ENCODE results near the gene KCNG4. TPM values are rescaled to one million over a fixed set of nuclear protein-coding genes. Genes with fewer than 3 reads are reported as not detected.

Gene KCNG4
- total RNA-seq, 1 donor: not detected

DNA sequence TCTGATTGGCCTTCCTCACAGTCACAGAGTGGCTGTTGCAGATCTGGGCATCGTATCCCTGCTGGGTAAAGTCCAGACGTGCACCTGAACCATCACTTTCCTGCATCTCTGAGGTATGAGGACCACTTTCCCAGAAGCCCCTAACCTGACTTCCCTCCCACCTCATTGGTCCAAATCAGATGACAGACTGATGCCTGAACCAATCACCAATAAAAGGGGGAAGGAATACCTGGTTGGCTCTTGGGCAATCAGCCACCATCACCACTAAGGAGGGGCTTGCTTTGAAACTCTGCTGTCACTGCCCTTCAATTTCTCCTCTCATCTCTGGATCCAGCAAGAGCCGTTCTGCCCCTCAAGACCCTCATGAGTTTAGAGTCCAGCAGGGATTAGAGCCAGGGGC is 41.3 kb upstream of the KCNG4 start:
- H3K4me3 ChIP-seq (ENCODE audit: low read depth, low read length): no peak overlapping the region
- DNase-seq (ENCODE audit: low read depth): peak; percentile 22
- TF ChIP-seq, protein P1, sequence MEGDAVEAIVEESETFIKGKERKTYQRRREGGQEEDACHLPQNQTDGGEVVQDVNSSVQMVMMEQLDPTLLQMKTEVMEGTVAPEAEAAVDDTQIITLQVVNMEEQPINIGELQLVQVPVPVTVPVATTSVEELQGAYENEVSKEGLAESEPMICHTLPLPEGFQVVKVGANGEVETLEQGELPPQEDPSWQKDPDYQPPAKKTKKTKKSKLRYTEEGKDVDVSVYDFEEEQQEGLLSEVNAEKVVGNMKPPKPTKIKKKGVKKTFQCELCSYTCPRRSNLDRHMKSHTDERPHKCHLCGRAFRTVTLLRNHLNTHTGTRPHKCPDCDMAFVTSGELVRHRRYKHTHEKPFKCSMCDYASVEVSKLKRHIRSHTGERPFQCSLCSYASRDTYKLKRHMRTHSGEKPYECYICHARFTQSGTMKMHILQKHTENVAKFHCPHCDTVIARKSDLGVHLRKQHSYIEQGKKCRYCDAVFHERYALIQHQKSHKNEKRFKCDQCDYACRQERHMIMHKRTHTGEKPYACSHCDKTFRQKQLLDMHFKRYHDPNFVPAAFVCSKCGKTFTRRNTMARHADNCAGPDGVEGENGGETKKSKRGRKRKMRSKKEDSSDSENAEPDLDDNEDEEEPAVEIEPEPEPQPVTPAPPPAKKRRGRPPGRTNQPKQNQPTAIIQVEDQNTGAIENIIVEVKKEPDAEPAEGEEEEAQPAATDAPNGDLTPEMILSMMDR (IDR thresholded peaks at IDR 0.05; ENCODE audit: insufficient read depth, low read length): no peak

DNA sequence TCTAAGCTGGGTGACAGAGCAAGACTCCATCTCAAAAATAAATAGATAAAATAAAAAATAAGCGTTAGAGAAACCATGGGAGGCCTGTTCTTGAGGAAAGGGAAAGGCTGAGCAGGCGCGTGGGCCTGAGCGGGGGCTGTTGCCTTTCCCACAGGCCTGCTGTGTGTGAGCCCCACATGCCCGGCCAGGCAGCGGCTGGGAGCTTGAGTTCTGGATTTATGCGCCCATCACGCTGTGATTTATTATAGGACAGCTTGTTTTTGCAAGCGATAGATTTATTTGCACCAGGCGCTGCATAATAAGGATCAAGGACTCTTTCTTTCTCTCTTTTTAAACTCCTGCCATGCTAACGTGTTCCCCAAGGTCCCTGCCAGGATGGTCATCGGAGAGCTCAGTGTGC is 40.1 kb upstream of the KCNG4 start:
- DNase-seq (ENCODE audit: low read depth): no peak
- TF ChIP-seq, protein P1 (IDR thresholded peaks at IDR 0.05; ENCODE audit: insufficient read depth, low read length): no peak
- H3K4me3 ChIP-seq (ENCODE audit: low read depth, low read length): no peak overlapping the region

DNA sequence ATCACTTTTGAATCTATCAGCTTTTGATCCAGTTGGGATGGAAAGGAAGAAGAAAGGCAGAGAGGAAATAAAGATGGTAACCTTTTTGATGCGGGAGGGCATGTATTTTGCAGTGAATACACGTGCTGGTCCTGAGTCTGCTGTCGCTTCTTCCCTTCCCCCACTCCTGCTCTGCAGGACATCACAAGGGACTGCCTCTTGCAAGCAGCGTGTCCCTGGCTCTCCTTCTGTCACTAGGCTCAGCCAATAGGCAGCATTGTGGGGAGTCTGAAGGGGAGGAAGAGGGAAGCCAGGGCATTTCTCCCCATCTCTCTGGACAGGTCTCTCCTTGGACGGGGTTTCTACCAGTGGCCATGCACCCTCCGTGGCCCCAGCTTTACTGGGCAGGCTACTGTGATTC is 39.2 kb upstream of the KCNG4 start:
- no peak overlapping the region for H3K4me3 ChIP-seq (ENCODE audit: low read depth, low read length)
- TF ChIP-seq, protein P1 (IDR thresholded peaks at IDR 0.05; ENCODE audit: insufficient read depth, low read length): no peak
- DNase-seq (ENCODE audit: low read depth): no peak

DNA sequence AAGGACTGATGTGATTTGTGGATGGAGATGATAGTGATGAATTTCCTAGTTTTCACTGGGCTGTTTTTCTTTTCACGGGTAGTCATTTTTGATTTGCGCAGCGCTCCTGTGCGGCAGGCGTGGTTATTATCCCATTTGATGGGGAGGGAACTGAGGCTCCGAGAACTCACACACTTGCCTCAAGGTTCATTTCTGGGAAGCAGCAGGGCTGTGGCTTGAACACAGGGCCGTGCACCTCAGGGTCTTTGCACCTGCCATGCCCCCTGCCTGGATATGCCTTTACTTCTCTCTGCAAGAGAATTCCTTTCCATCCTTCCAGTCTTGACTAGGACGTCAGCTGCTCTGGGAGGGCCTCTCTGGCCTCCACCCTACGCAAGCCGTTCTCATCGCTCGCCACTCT is 38.5 kb upstream of the KCNG4 start:
- DNase-seq (ENCODE audit: low read depth): no peak
- TF ChIP-seq, protein P1 (IDR thresholded peaks at IDR 0.05; ENCODE audit: insufficient read depth, low read length): no peak
- H3K4me3 ChIP-seq (ENCODE audit: low read depth, low read length): no peak overlapping the region

DNA sequence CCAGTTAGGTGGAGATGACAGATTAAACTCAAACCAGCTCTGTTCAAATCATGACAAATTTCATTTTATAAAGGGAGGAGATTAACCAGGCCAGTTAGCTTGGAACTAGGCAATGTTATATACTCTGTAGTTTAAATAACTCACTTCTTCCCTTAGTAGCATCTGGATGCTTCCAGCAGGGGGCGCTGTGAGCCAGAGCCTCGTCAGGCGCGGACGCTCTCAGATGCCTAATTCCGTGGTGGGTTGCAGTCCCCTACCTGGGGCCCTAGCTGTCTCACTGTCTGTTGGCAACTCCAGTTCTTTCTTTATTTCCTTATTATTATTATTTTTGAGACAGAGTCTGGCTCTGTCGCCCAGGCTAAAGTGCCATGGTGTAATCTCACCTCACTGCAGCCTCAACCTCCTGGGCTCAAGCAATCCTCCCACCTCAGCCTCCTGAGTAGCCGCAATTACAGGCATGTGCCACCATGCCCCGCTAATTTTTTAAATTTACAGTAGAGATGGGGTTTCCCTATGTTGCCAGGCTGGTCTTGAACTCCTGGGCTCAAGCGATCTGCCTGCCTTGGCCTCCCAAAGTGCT is 37.5 kb upstream of the KCNG4 start:
- TF ChIP-seq, protein P1 (IDR thresholded peaks at IDR 0.05; ENCODE audit: insufficient read depth, low read length): peak; percentile 84
- no peak overlapping the region for H3K4me3 ChIP-seq (ENCODE audit: low read depth, low read length)
- DNase-seq (ENCODE audit: low read depth): peak; percentile 56

DNA sequence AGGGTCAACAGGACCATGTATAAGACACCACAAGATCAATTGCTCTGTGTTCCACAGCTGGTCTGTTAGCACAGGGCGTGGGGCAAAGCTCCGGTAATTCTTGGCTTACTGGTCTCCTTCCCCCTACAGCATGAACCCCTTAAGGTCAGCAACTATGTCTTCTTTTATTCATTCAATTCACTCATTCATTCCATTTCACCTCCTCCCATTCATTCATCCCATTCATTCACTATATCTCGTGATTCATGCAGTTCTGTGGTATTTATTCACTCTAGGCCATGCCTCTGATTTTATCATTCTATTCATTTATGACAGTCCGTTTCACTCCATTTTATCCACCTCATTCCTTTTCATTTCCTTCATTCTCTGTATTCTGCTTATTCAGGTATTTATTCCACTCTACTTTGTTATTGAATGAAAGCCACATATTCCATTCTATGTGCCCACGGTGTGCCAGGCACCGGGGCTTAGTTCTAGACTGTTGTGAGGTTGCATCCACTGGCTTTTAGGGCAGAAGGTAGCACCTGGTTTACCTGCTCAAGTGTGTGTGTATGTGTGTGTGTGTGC is 35.9 kb upstream of the KCNG4 start:
- no peak overlapping the region for H3K4me3 ChIP-seq (ENCODE audit: low read depth, low read length)
- no peak for DNase-seq (ENCODE audit: low read depth)
- TF ChIP-seq, protein P1 (IDR thresholded peaks at IDR 0.05; ENCODE audit: insufficient read depth, low read length): no peak

DNA sequence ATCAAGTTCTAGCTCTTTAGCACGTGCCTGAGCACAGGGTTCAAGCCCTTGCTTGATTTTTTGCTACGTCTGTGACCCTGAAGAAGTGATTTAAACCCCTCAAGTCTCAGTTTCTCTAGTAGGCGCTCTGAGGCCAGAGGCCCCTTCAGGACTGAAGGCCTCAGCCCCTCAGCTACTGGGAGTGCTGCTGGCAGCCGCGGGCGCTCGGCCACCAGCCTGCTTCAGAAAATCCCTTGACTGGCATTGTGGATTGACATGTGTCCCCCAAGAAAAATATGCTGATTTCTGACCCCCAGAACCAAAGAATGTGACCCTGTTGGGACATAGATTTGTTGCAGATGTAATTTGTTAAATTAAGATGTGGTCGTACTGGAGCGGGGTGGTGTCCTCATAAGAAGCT is 34.7 kb upstream of the KCNG4 start:
- DNase-seq (ENCODE audit: low read depth): no peak
- no peak overlapping the region for H3K4me3 ChIP-seq (ENCODE audit: low read depth, low read length)
- TF ChIP-seq, protein P1 (IDR thresholded peaks at IDR 0.05; ENCODE audit: insufficient read depth, low read length): no peak
